PC-9 (cell line): ENCODE measurements around the gene TAPBPL.

ENCODE experiments used
- EZH2 ChIP-seq: fragments of 200-600 bp; sonication (generic); IDR thresholded peaks from 2 replicates; pipeline ENCODE4 v1.8.0; 2017; ENCODE audit warnings: antibody characterized with exemption, low read depth
- TF ChIP-seq, protein P1 (sequence below): fragments of 200-600 bp; sonication (generic); conservative IDR thresholded peaks from 2 replicates; pipeline ENCODE4 v1.6.1; 2017; ENCODE audit warnings: mixed run types, antibody characterized with exemption, mild to moderate bottlenecking, moderate library complexity

DNA sequence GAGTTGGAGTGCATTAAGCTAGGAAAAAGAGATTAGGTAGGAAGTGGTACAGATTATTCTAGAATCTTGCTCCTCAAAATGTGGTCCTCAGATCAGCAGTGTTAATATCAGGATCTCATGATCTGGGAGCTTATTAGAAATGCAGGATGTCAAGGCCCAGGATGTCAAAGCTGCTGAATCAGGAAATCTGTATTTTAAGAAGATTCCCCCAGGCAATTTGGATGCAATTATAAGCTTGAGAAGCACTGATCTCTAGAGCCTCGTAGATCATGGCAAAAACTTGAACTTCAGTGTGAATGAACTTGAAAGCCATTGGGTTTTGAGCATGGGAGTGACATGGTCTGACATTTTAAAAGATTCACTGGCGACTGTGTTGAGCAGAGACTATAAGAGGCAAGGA, 48.6 kb downstream of the TAPBPL start:
- TF ChIP-seq, protein P1, sequence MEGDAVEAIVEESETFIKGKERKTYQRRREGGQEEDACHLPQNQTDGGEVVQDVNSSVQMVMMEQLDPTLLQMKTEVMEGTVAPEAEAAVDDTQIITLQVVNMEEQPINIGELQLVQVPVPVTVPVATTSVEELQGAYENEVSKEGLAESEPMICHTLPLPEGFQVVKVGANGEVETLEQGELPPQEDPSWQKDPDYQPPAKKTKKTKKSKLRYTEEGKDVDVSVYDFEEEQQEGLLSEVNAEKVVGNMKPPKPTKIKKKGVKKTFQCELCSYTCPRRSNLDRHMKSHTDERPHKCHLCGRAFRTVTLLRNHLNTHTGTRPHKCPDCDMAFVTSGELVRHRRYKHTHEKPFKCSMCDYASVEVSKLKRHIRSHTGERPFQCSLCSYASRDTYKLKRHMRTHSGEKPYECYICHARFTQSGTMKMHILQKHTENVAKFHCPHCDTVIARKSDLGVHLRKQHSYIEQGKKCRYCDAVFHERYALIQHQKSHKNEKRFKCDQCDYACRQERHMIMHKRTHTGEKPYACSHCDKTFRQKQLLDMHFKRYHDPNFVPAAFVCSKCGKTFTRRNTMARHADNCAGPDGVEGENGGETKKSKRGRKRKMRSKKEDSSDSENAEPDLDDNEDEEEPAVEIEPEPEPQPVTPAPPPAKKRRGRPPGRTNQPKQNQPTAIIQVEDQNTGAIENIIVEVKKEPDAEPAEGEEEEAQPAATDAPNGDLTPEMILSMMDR: no peak
- no peak for TF ChIP-seq EZH2
